IMR-90 (cell line): ENCODE results near the gene ATG5. TPM values are rescaled to one million over a fixed set of nuclear protein-coding genes. Genes with fewer than 3 reads are reported as not detected.

ENCODE experiments used
- ATAC-seq: fragments of 200-7000 bp; cut with Tn5 transposase; 2 replicates; pipeline ENCODE4 v1.9.1; 2020; ENCODE audit warnings: low read depth, mild to moderate bottlenecking, moderate library complexity
- BruUV-seq: library from RNA; stranded (reverse); fragments of 400-500 nt; replicated peaks from 2 replicates; lab custom pipeline; 2021; lab: Mats Ljungman, UMichigan
- CTCF ChIA-PET: fragments of 300-600 bp; formaldehyde crosslinking; extraction: SDS; loops from one replicate; lab custom pipeline; 2021; ENCODE audit warnings: antibody characterized with exemption; lab: Yijun Ruan, JAX
- POLR2A ChIA-PET: fragments of 300-600 bp; sonication (Branson Sonifier 250); formaldehyde crosslinking; loops from one replicate; lab custom pipeline; 2022; ENCODE audit warnings: antibody characterized with exemption; ENCODE audit not compliant: unreplicated experiment; lab: Charles Lee
- DNase-seq: peaks from one replicate; pipeline ENCODE4 v3.0.0; 2013
- H2AFZ ChIP-seq: replicated peaks from 2 replicates; pipeline ENCODE3; 2013; ENCODE audit warnings: low read length, mild to moderate bottlenecking; ENCODE audit not compliant: poor library complexity
- H2AK5ac ChIP-seq: 2 replicates; pipeline ENCODE4 v1.6.1; 2013; ENCODE audit warnings: low read depth, low read length, inconsistent platforms
- H2AK9ac ChIP-seq: replicated peaks from 2 replicates; pipeline ENCODE3; 2013; ENCODE audit warnings: mild to moderate bottlenecking, low read depth, low read length, moderate library complexity; ENCODE audit not compliant: poor library complexity
- H2BK120ac ChIP-seq: 2 replicates; pipeline ENCODE4 v1.6.1; 2013; ENCODE audit warnings: low read depth, low read length, inconsistent platforms
- H2BK15ac ChIP-seq: 3 replicates; pipeline ENCODE4 v1.6.1; 2013; ENCODE audit warnings: low read depth, low read length, inconsistent platforms
- H2BK20ac ChIP-seq: 2 replicates; pipeline ENCODE4 v1.6.1; 2013; ENCODE audit warnings: low read depth, mild to moderate bottlenecking, inconsistent platforms, low read length, moderate library complexity
- H2BK5ac ChIP-seq: 2 replicates; pipeline ENCODE4 v1.6.1; 2013; ENCODE audit warnings: mild to moderate bottlenecking, low read depth, low read length, inconsistent platforms; ENCODE audit not compliant: poor library complexity, severe bottlenecking
- H3K14ac ChIP-seq: replicated peaks from 2 replicates; pipeline ENCODE4 v1.6.1; 2013; ENCODE audit warnings: low read depth, low read length, inconsistent platforms
- H3K18ac ChIP-seq: 2 replicates; pipeline ENCODE4 v1.6.1; 2013; ENCODE audit warnings: low read depth, low read length, control low read depth
- H3K23ac ChIP-seq: 2 replicates; pipeline ENCODE4 v1.6.1; 2013; ENCODE audit warnings: low read depth, low read length, inconsistent platforms
- H3K27ac ChIP-seq: 2 replicates; pipeline ENCODE4 v1.5.1; 2013; ENCODE audit warnings: mild to moderate bottlenecking, control low read depth, low read length; ENCODE audit not compliant: insufficient read depth
- H3K27me3 ChIP-seq: 2 replicates; pipeline ENCODE4 v1.6.1; 2013; ENCODE audit warnings: low read length; ENCODE audit not compliant: control insufficient read depth, insufficient read depth
- H3K36me3 ChIP-seq: 2 replicates; pipeline ENCODE4 v1.6.1; 2013; ENCODE audit warnings: low read length, mixed read lengths; ENCODE audit not compliant: control insufficient read depth, insufficient read depth
- H3K4ac ChIP-seq: 2 replicates; pipeline ENCODE4 v1.6.1; 2013; ENCODE audit warnings: low read depth, low read length, inconsistent platforms
- H3K4me1 ChIP-seq: 2 replicates; pipeline ENCODE4 v1.6.1; 2013; ENCODE audit warnings: low read length, mixed read lengths; ENCODE audit not compliant: control insufficient read depth, insufficient read depth
- H3K4me2 ChIP-seq: 2 replicates; pipeline ENCODE4 v1.6.1; 2013; ENCODE audit warnings: low read depth, mild to moderate bottlenecking, control low read depth, low read length, moderate library complexity
- H3K4me3 ChIP-seq: 2 replicates; pipeline ENCODE4 v1.5.1; 2013; ENCODE audit warnings: low read depth, mild to moderate bottlenecking, control low read depth, low read length, moderate library complexity; ENCODE audit not compliant: insufficient read depth
- H3K56ac ChIP-seq: 2 replicates; pipeline ENCODE4 v1.6.1; 2013; ENCODE audit warnings: low read length, inconsistent platforms; ENCODE audit not compliant: insufficient read depth; ENCODE audit errors: extremely low read depth
- H3K79me1 ChIP-seq, 2 experiments: 2 replicates each; pipeline ENCODE4 v1.6.1; 2013; ENCODE audit warnings: low read length in 2 of 2, inconsistent platforms in 1 of 2, low read depth in 1 of 2
- H3K9ac ChIP-seq: 2 replicates; pipeline ENCODE4 v1.6.1; 2013; ENCODE audit warnings: low read depth, low read length, control low read depth
- H3K9me1 ChIP-seq: 2 replicates; pipeline ENCODE4 v1.6.1; 2013; ENCODE audit warnings: low read length, inconsistent platforms; ENCODE audit not compliant: insufficient read depth
- H3K9me3 ChIP-seq: 2 replicates; pipeline ENCODE4 v1.6.1; 2013; ENCODE audit warnings: low read length; ENCODE audit not compliant: control insufficient read depth, insufficient read depth
- H4K20me1 ChIP-seq: 2 replicates; pipeline ENCODE4 v1.6.1; 2013; ENCODE audit warnings: low read length, inconsistent platforms; ENCODE audit not compliant: insufficient read depth
- H4K5ac ChIP-seq: 2 replicates; pipeline ENCODE4 v1.6.1; 2013; ENCODE audit warnings: mild to moderate bottlenecking, low read depth, low read length, control low read depth
- H4K8ac ChIP-seq, 2 experiments: 2 replicates each; pipeline ENCODE4 v1.6.1; 2013; ENCODE audit warnings: low read depth in 2 of 2, low read length in 2 of 2, control low read depth in 1 of 2, inconsistent platforms in 1 of 2
- H4K91ac ChIP-seq: 2 replicates; pipeline ENCODE4 v1.6.1; 2013; ENCODE audit warnings: low read depth, low read length, inconsistent platforms; ENCODE audit not compliant: insufficient read depth
- CEBPB ChIP-seq: IDR thresholded peaks from 2 replicates; pipeline ENCODE4 v1.6.1; 2012; ENCODE audit warnings: low read depth, low read length, improper control_type of control experiment
- CHD1 ChIP-seq: IDR thresholded peaks from 2 replicates; pipeline ENCODE4 v1.6.1; 2012; ENCODE audit warnings: low read depth, low read length, improper control_type of control experiment
- CTCF ChIP-seq: conservative IDR thresholded peaks from 2 replicates; pipeline ENCODE4 v1.5.1; 2012; ENCODE audit warnings: mild to moderate bottlenecking, low read depth, low read length, improper control_type of control experiment
- ELK1 ChIP-seq: fragments of 150-350 bp; IDR thresholded peaks from 2 replicates; pipeline ENCODE4 v1.6.1; 2016; ENCODE audit warnings: low read depth, mild to moderate bottlenecking, low read length, moderate library complexity, borderline replicate concordance
- FOS ChIP-seq: fragments of 150-350 bp; IDR thresholded peaks from 2 replicates; pipeline ENCODE4 v1.6.1; 2016; ENCODE audit warnings: low read depth, low read length
- MAFK ChIP-seq: IDR thresholded peaks from 2 replicates; pipeline ENCODE4 v1.6.1; 2012; ENCODE audit warnings: low read depth, low read length, improper control_type of control experiment
- MAZ ChIP-seq: IDR thresholded peaks from 2 replicates; pipeline ENCODE4 v1.6.1; 2012; ENCODE audit warnings: low read depth, mild to moderate bottlenecking, low read length, improper control_type of control experiment, moderate library complexity, borderline replicate concordance
- MXI1 ChIP-seq: IDR thresholded peaks from 2 replicates; pipeline ENCODE4 v1.6.1; 2012; ENCODE audit warnings: low read depth, mild to moderate bottlenecking, low read length, moderate library complexity, borderline replicate concordance
- NFE2L2 ChIP-seq: fragments of 150-350 bp; IDR thresholded peaks from 2 replicates; pipeline ENCODE4 v1.6.1; 2016; ENCODE audit warnings: low read depth, mild to moderate bottlenecking, low read length
- POLR2A ChIP-seq: IDR thresholded peaks from 2 replicates; pipeline ENCODE4 v1.6.1; 2012; ENCODE audit warnings: mild to moderate bottlenecking, low read depth, low read length
- RAD21 ChIP-seq: IDR thresholded peaks from 2 replicates; pipeline ENCODE4 v1.6.1; 2012; ENCODE audit warnings: low read length, improper control_type of control experiment
- RCOR1 ChIP-seq: IDR thresholded peaks from 2 replicates; pipeline ENCODE4 v1.6.1; 2012; ENCODE audit warnings: mild to moderate bottlenecking, low read length, improper control_type of control experiment; ENCODE audit not compliant: insufficient replicate concordance
- RFX5 ChIP-seq: IDR thresholded peaks from 2 replicates; pipeline ENCODE4 v1.8.0; 2012; ENCODE audit warnings: low read depth, mild to moderate bottlenecking, low read length, moderate library complexity
- SMC3 ChIP-seq: fragments of 150-350 bp; IDR thresholded peaks from 2 replicates; pipeline ENCODE4 v1.6.1; 2016; ENCODE audit warnings: low read depth, mild to moderate bottlenecking, antibody characterized with exemption, low read length, moderate library complexity
- WGBS, 2 experiments: methylation state at CpG; one replicate each; pipeline versions ENCODE4 v1.1.5 to v1.1.7; 2013; ENCODE audit warnings: missing lambda C conversion rate in 2 of 2; ENCODE audit not compliant: insufficient read length in 1 of 2; ENCODE audit errors: extremely low coverage in 2 of 2; 5-methylcytosine and 5-hydroxymethylcytosine counted together
- dilution Hi-C: fragments of 300-500 bp; cut with HindIII; formaldehyde crosslinking; loops from one replicate; pipeline ENCODE4 v1.14.3; 2018; ENCODE audit warnings: low sequenced_read_pairs; ENCODE audit not compliant: unreplicated experiment
- in situ Hi-C: fragments of 300-500 bp; cut with MboI; formaldehyde crosslinking; loops from 3 replicates; pipeline ENCODE4 v1.14.3; 2019; ENCODE audit warnings: low sequenced_read_pairs, inconsistent platforms, mixed read lengths
- intact Hi-C: fragments of 100-400 bp; cut with micrococcal nuclease; formaldehyde crosslinking; loops from 2 replicates; pipeline ENCODE4 v1.10.0; 2022
- polyA plus RNA-seq, 3 experiments: library from polyadenylated mRNA; depleted of rRNA; stranded (reverse); fragments of >200 nt; gene quantifications; 2 replicates each; pipeline ENCODE4 v1.2.3, GENCODE V29; 2012; ENCODE audit warnings: low replicate concordance in 1 of 3
- total RNA-seq: library from RNA; depleted of rRNA; stranded (reverse); fragments of >200 nt; gene quantifications from 2 replicates; pipeline ENCODE4 v1.2.3, GENCODE V29; 2012

ATG5 gene
- total and polyA plus RNA-seq, 2 of the 4 experiments (the other 2 are of a cell fraction) = 13.5 to 28.0 TPM

GRCh38 chr6:106154326-106154725 lies 171.2 kb downstream of the ATG5 start:
- Histone ChIP-seq H4K8ac (no peak overlapping the region), H3K4me2 (no peak overlapping the region), H3K36me3 (no peaks in the 10 kb centered on the region), H4K20me1 (no peaks in the 10 kb centered on the region), H3K9me1 (peaks cover 13% of the 10 kb centered on the region), H3K27ac (no peak overlapping the region), H2BK15ac (no peak overlapping the region), H4K5ac (no peak overlapping the region), H3K27me3 (no peaks in the 10 kb centered on the region), H2AFZ (no peak overlapping the region), H3K9ac (no peak overlapping the region), H2AK9ac (no peak overlapping the region), H2AK5ac (no peak overlapping the region), H3K9me3 (no peaks in the 10 kb centered on the region), H3K18ac (no peak overlapping the region), H2BK5ac (no peak overlapping the region), H4K91ac (no peak overlapping the region), H3K14ac (no peak overlapping the region), H3K56ac (no peak overlapping the region), H3K23ac (no peak overlapping the region), H2BK20ac (no peak overlapping the region), H3K4me3 (no peak overlapping the region), H2BK120ac (no peak overlapping the region), H3K4ac (no peak overlapping the region), H3K79me1 (no peaks in the 10 kb centered on the region), H3K4me1 (peaks cover 10% of the 10 kb centered on the region)
- ChIA-PET CTCF (no interaction called here), POLR2A (no interaction called here)
- in situ Hi-C loops (no loop called here), dilution Hi-C loops (no loop called here), intact Hi-C loops (no loop called here)
- no peak for ATAC-seq
- 98% methylated on average over 7 of the region's 8 CpGs; no CpG with 5 or more reads in 1 of the 2 experiments for WGBS, 2 experiments
- DNase-seq = no peak
- BruUV-seq = no TSS peak
- TF ChIP-seq POLR2A (no peak), CTCF (no peak), NFE2L2 (no peak), RFX5 (no peak), CHD1 (no peak), ELK1 (no peak), MAZ (no peak), MAFK (no peak), CEBPB (no peak), FOS (no peak), RCOR1 (no peak), MXI1 (no peak), RAD21 (no peak), SMC3 (no peak)
